T-helper 2 cell treated with Interferon-gamma antibody and Interleukin-4, amounts not matched to agents 5 μg/mL and 100 μg/mL, for 36 hours (primary cell): Measurements from ENCODE around the gene PLGRKT.
"Not testable (repeated sequence)": the region's sequence is repeated elsewhere in the genome, so short reads cannot be mapped to it uniquely, and the experiment has no call there.

Experiments used
- DNase-seq: peaks from one replicate; pipeline ENCODE4 v3.0.0; 2021; ENCODE audit warnings: low spot score
- H3K27ac Mint-ChIP-seq: one replicate; pipeline ENCODE4 v1.8.0; 2021; ENCODE audit warnings: mild to moderate bottlenecking, mixed read lengths
- H3K27me3 Mint-ChIP-seq: one replicate; pipeline ENCODE4 v1.8.0; 2021; ENCODE audit warnings: low read depth, mixed read lengths
- H3K36me3 Mint-ChIP-seq: one replicate; pipeline ENCODE4 v1.8.0; 2021; ENCODE audit warnings: low read depth, mixed read lengths
- H3K4me1 Mint-ChIP-seq: one replicate; pipeline ENCODE4 v1.8.0; 2021; ENCODE audit warnings: low read depth, mixed read lengths
- H3K4me3 Mint-ChIP-seq: one replicate; pipeline ENCODE4 v1.8.0; 2022; ENCODE audit warnings: mild to moderate bottlenecking, moderate library complexity, mixed read lengths
- H3K9me3 Mint-ChIP-seq: one replicate; pipeline ENCODE4 v1.8.0; 2021; ENCODE audit warnings: mixed read lengths

The PLGRKT gene

DNA sequence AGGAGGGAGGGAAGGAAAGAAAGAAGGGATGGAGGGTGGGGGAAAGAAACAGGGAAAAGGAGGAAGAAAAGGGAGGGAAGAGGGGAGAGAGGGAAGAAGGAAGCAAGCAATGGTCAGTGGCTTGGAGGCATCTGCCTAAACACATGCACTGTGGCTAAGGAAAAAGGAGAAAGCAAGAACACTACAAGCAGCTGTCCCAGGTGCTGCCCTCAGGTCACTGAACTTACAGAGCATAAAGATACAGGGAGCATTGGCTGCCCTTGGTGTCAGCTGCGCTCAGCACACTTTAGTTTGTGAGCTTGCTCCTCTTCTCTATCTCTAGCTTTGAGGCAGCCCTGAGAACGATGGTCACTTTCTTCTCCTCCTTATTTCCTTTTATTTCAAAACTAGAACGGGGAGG, 40.2 kb downstream of the PLGRKT start:
- H3K36me3 Mint-ChIP-seq, H3K27ac Mint-ChIP-seq, DNase-seq, H3K9me3 Mint-ChIP-seq, H3K27me3 Mint-ChIP-seq, H3K4me3 Mint-ChIP-seq: not testable (repeated sequence)
- H3K4me1 Mint-ChIP-seq: peaks cover 12% of the 10 kb centered on the region

DNA sequence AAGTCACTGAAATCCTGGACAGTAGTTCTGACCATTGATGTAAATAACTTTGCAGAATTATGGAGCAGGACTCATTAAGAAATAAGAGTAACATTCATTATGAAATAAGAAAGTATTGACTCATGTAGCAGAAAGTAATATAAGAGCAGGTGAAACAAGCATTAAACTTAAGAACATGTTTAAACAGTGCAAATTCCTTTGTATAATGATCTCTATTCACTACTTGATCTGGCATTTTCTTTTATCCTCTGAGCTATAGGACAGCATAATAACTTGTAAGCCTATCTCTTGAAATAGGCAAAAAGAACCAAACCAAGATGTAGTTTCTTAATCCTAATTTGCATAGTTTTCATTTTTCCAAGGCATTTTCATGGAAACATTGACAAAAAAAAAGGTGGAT, 42.3 kb downstream of the PLGRKT start:
- no peak for DNase-seq
- Mint-ChIP-seq H3K36me3 (no peaks in the 10 kb centered on the region), H3K9me3 (no peaks in the 10 kb centered on the region), H3K27me3 (no peaks in the 10 kb centered on the region), H3K27ac (no peak overlapping the region), H3K4me1 (peaks cover 4% of the 10 kb centered on the region), H3K4me3 (no peak overlapping the region)

DNA sequence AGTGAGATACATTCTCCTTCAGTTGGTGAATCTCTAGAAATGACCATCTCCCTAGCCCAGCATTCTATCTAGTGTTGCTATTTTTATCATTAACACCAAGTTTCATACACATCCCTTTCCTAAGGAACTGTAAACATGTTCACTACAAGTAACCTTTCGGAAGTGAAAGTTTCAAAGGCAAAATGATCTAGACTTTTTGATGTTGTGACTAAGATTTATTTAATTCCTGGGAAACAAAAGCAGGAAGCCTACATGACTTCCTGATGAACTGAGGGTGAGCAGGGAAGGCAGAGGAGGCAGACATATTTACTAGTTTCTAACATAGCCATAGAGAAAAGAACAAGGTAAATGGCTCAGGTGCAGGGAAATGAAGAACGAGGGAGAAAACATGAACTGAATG, 43.7 kb downstream of the PLGRKT start:
- DNase-seq, H3K4me3 Mint-ChIP-seq, H3K9me3 Mint-ChIP-seq, H3K36me3 Mint-ChIP-seq, H3K27ac Mint-ChIP-seq, H3K27me3 Mint-ChIP-seq: not testable (repeated sequence)
- peaks cover 12% of the 10 kb centered on the region for H3K4me1 Mint-ChIP-seq

DNA sequence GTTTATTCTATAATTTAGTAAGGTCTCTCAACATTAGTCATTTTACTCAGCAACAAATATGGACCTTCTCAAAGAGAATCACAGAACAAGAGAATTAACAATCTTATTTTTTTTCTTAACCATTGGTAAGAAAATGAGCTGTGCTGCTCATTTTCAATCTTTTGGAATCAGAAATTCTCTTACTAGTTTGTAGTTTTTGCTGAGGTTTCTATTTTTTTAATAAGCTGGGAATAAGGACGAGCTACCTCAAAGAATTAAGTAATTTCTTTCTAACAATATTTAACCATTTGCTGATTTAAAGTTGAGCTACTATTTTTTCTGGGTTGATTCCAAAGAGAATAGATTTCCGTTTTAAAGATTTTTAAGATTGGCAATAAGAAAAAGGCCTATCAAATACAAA, 44.2 kb downstream of the PLGRKT start:
- Mint-ChIP-seq H3K27me3 (no peaks in the 10 kb centered on the region), H3K4me1 (peaks cover 17% of the 10 kb centered on the region), H3K9me3 (no peaks in the 10 kb centered on the region), H3K27ac (no peak overlapping the region), H3K36me3 (no peaks in the 10 kb centered on the region), H3K4me3 (no peak overlapping the region)
- DNase-seq: no peak

DNA sequence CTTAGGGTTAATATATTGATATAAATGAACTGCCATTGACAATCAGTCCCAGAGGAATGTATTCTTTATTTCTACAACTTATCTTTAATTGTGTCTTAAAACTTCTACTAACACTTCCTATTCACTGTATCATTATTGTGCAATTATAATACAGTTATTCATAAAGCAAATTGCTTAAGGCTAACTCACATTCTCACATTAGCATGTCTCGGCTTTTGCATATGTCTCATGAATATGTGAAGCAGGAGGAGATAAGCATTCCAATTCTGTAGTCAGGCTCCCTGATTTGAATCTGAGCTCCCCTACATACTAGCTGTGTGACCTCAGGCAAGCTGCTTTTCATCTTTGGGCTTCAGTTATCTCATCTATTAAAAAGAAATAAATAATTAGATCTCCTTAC, 45.4 kb downstream of the PLGRKT start:
- H3K27ac Mint-ChIP-seq: no peak overlapping the region
- H3K9me3 Mint-ChIP-seq: no peaks in the 10 kb centered on the region
- H3K27me3 Mint-ChIP-seq: no peaks in the 10 kb centered on the region
- peaks cover 23% of the 10 kb centered on the region for H3K4me1 Mint-ChIP-seq
- DNase-seq: no peak
- H3K36me3 Mint-ChIP-seq: no peaks in the 10 kb centered on the region
- no peak overlapping the region for H3K4me3 Mint-ChIP-seq

DNA sequence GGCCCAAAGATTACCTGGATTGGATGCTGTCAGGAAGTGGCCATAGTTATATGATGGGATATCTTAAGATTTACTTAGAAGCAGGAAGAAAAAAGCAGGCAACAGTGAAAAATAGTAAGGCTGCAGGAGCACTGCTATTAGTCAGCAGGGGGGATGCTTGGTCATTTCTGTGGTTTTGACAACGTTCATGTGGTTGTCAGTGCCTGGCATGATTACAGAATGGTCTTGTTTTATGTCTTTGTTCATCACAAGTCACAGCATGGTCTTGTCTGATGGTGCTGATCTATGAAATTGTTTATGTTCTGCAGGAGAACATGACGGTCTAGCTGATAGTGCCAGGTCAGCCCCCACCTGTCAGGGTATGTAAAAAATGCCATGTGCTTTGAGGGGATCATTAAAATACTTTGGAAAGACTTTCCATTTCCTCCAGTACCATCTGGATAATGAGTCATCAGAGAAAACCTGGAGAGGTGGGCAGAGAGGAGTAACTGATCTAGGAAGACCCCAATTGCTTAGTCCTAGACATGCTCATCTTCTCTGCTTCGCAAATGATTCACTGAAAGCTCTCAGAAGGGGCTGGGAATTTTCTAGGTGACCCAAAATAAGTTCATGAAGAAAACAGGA, 48.5 kb downstream of the PLGRKT start:
- peak; percentile 53 for DNase-seq
- H3K9me3 Mint-ChIP-seq: no peaks in the 10 kb centered on the region
- H3K4me3 Mint-ChIP-seq: no peak overlapping the region
- H3K36me3 Mint-ChIP-seq: no peaks in the 10 kb centered on the region
- peaks cover 35% of the 10 kb centered on the region for H3K4me1 Mint-ChIP-seq
- no peaks in the 10 kb centered on the region for H3K27me3 Mint-ChIP-seq
- H3K27ac Mint-ChIP-seq: no peak overlapping the region

DNA sequence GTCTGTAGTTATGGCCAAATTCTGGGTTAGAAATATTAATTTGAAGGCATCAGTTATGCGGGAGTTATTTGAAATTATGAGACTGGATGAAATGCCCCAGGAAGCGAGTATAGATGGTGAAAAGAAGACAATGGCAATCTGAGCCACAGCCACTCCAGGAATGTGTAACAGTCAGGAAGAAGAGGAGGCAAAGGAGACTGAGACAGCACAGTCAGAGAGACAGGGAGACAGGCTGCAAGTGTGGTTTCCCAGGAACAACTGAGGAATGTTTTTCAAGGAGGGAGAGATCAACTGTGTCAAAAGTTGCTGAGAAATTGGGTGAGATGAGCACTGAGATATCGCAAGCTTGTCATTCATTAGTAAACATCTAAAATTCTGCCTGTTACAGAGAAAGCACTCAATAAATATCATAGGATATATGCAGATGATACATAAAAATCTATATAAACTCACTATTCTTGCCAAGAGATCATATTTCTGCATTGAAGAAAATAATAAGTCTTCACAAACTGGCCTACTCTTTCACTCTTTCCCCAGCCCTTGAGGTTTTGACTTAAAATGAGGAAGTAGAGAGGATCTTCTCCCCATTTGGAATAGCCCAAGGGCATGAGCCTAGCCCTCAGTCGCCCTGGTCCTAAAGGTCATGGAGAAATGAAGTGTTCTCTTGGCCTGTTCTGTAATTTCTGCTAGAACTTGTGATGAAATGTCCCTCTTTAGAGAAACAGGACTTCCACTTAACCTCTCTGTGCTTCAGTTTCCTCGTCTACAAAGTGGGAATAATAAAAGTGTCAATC, 49.5 kb downstream of the PLGRKT start:
- no peak overlapping the region for H3K27ac Mint-ChIP-seq
- H3K9me3 Mint-ChIP-seq: no peaks in the 10 kb centered on the region

DNA sequence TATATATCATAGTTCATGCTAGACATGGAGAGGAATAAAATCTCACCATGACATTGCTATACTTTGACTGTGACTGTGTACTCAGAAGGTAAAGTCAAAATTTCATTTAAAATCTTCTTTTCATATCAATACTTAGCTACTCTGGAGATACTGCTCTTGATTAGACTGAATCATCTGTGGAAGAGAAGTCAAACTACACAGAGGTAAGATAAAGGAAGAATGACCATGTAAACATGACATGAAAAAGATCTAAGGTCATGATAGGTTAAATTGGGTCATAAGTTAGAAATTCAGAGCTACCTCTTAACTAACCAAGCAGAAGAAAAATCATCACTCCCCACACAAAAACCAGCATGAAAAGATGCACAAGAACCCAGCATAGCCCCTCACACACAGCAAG, 53.3 kb downstream of the PLGRKT start:
- H3K36me3 Mint-ChIP-seq: peaks cover 4% of the 10 kb centered on the region

More for the DNA sequence above, 49.5 kb downstream of the PLGRKT start:
- H3K27me3 Mint-ChIP-seq: no peaks in the 10 kb centered on the region
- peaks cover 34% of the 10 kb centered on the region for H3K4me1 Mint-ChIP-seq
- DNase-seq: no peak
- no peaks in the 10 kb centered on the region for H3K36me3 Mint-ChIP-seq
- no peak overlapping the region for H3K4me3 Mint-ChIP-seq

DNA sequence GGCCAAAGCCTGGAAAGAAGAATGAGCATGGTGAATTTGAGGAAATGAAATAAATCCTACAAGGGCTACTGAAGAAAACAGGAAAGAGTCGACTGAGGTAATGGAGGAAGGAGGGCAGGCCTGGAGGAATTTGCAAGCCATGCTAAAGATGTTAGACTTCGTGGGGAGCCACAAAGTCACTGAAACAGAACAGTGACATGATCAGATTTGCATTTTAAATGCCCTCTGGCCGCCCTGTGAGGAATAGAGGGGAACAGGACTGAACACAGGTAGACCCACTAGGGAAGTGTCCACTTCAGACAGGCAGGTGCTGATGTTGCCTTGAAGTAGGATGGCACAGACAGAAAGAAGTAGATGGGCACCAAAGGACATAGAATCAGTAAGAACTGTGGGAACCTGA, 55.2 kb downstream of the PLGRKT start:
- Mint-ChIP-seq H3K27me3 (no peaks in the 10 kb centered on the region), H3K27ac (no peak overlapping the region), H3K4me1 (peaks cover 15% of the 10 kb centered on the region), H3K9me3 (no peaks in the 10 kb centered on the region), H3K4me3 (no peak overlapping the region), H3K36me3 (peaks cover 4% of the 10 kb centered on the region)
- no peak for DNase-seq

More for the DNA sequence above, 53.3 kb downstream of the PLGRKT start:
- H3K27me3 Mint-ChIP-seq: no peaks in the 10 kb centered on the region
- H3K9me3 Mint-ChIP-seq: no peaks in the 10 kb centered on the region
- DNase-seq: no peak
- H3K4me3 Mint-ChIP-seq: no peak overlapping the region
- peak overlapping the region; percentile 11 for H3K27ac Mint-ChIP-seq
- H3K4me1 Mint-ChIP-seq: peaks cover 30% of the 10 kb centered on the region

DNA sequence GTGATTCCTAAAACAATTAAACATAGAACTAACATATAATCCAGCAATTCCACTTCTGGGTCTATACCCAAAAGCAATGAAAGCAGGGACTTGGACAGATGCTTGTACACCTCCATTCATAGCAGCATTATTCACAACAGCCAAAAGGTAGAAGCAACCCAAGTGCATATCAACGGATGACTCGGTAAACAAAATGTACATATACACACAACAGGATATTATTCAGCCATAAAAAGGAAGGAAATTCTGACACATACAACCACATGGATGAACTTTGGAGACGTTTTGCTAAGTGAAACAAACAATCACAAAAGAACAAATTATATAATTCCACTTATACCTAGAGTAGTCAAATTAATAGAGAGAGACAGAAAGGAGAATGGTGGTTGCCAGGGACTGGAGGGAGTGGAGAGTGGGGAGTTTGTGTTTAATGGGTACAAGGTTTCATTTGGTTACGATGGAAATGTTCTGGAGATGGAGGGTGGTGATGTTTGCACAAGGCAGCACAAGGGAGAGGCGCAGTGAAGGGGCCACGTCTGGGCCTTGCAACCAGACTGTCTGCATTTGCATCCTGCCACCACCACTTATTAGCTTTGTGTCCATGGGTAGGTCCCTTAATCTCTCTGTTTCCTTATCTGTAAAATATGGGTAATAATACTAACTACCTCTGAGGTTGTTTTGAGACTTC, 61.8 kb downstream of the PLGRKT start:
- H3K9me3 Mint-ChIP-seq: no peaks in the 10 kb centered on the region
- peaks cover 7% of the 10 kb centered on the region for H3K36me3 Mint-ChIP-seq
- H3K4me1 Mint-ChIP-seq: peaks cover 23% of the 10 kb centered on the region
- no peak overlapping the region for H3K4me3 Mint-ChIP-seq
- H3K27ac Mint-ChIP-seq: peak overlapping the region; percentile 66
- no peaks in the 10 kb centered on the region for H3K27me3 Mint-ChIP-seq
- no peak for DNase-seq

DNA sequence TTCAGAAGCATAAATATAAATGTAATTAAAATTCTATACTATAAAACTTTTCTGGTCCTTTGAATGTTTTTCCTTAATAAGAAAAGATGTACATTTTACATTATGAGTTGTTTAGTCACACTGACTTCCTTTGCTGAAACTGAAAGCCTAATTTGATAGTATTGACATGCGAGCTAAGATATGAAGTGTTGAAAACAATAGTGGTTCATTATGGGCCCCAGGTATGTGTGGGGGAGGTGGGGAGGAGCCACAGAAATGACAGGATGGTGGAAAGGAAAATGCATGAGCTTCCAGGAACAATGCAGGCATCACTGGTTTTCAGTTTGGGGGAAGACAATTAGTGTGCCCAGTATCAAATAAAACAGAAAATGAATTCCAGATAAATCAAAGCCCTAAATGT, 62.6 kb downstream of the PLGRKT start:
- H3K36me3 Mint-ChIP-seq: peaks cover 3% of the 10 kb centered on the region
- DNase-seq: peak; percentile 42
- no peaks in the 10 kb centered on the region for H3K9me3 Mint-ChIP-seq
- no peaks in the 10 kb centered on the region for H3K27me3 Mint-ChIP-seq
- peak overlapping the region; percentile 23 for H3K27ac Mint-ChIP-seq
- peak overlapping the region; percentile 17 for H3K4me3 Mint-ChIP-seq
- H3K4me1 Mint-ChIP-seq: peaks cover 23% of the 10 kb centered on the region

DNA sequence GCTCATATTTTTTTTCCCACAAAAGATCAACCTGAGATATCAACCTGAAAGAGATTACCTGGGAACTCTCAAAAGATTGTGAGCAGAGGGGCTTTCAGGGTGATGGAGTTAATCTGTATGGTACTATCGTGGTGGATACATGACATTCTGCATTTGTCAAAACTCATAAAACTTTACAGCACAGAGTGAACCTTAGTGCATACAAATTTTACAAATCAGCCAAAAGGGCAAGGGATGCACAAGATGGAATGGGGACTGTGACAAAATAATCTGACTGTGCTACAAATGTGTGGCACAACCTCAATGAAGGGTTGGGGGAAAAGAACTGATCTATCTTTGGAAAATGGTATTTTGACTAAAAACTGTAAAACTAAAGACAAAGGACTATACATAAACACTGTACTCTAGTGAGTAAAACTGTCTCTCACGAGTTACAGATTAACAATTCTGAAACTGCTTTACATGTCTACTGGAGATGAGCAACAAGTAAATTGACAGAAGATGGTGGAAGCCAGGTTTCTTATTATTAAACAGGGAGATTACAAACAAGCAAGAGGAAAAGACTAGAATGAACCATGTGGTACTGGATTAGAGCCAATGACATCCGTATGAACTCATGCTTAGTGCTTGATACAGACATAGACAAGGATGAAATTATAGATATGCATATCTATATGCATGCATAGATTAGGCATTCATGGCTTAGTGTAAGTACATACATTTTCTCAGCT, 73.3 kb downstream of the PLGRKT start:
- peaks cover 15% of the 10 kb centered on the region for H3K9me3 Mint-ChIP-seq
- DNase-seq: no peak
- H3K4me3 Mint-ChIP-seq: no peak overlapping the region
- H3K4me1 Mint-ChIP-seq: peaks cover 12% of the 10 kb centered on the region
- no peaks in the 10 kb centered on the region for H3K27me3 Mint-ChIP-seq
- peaks cover 13% of the 10 kb centered on the region for H3K36me3 Mint-ChIP-seq
- H3K27ac Mint-ChIP-seq: no peak overlapping the region

DNA sequence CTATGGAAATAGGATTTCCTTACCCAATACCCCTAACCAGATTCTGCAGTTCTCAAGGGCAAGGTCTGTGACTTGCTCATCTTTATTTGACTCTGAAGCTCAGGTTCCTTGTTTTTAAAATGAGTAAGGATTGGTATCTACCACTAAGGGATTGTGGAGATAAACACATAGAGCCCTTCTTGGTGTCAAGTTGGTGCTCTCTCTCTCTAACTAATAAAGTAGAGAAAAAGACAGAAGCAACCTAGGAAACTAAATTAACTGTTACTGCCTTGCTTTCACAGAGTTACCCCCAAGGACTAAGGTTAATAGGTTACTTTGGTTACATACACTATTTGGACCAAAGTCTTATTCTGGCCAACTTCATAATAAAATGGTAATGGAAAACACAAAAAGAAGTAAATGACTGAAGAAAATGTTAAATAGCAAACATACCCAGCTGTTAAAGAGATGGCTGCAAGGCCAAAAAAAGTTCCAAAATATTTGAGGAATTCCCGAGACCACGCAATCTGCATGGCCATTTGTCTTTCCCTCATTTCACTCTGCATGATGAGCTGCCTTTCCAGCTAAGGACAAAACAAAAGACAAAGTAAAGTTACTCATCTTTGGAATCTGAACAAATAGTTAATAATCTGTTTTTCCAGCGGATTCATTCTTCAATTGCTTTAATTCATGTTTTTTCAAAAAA, 76.3 kb downstream of the PLGRKT start:
- H3K4me3 Mint-ChIP-seq: no peak overlapping the region
- no peaks in the 10 kb centered on the region for H3K27me3 Mint-ChIP-seq
- H3K36me3 Mint-ChIP-seq: peaks cover 24% of the 10 kb centered on the region
- H3K9me3 Mint-ChIP-seq: peaks cover 10% of the 10 kb centered on the region
- H3K27ac Mint-ChIP-seq: no peak overlapping the region
- DNase-seq: no peak
- H3K4me1 Mint-ChIP-seq: peaks cover 12% of the 10 kb centered on the region
